ENCODE measurements around the gene MSI2.

DNA sequence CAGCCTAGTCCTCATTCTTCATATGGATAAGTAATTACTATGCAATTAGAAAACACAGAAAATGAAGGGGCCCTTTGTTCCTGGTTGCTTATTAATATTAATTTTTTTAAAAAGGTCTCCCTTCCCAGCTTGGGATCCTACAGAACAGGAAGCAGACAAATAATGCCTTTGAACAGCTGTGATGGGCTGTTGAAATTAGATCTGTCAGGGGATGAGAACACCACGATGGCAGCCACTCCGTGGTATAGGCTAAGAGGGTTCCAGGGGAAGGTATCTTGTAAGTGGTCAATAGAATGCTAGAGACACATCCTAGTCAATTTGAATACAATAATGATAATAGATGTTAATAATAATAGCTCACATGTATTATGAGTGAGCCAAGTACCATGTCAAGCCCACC lies 405.7 kb downstream of the MSI2 start:
- TF ChIP-seq, protein P1, sequence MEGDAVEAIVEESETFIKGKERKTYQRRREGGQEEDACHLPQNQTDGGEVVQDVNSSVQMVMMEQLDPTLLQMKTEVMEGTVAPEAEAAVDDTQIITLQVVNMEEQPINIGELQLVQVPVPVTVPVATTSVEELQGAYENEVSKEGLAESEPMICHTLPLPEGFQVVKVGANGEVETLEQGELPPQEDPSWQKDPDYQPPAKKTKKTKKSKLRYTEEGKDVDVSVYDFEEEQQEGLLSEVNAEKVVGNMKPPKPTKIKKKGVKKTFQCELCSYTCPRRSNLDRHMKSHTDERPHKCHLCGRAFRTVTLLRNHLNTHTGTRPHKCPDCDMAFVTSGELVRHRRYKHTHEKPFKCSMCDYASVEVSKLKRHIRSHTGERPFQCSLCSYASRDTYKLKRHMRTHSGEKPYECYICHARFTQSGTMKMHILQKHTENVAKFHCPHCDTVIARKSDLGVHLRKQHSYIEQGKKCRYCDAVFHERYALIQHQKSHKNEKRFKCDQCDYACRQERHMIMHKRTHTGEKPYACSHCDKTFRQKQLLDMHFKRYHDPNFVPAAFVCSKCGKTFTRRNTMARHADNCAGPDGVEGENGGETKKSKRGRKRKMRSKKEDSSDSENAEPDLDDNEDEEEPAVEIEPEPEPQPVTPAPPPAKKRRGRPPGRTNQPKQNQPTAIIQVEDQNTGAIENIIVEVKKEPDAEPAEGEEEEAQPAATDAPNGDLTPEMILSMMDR (IDR thresholded peaks at IDR 0.05), result no peak
- no peak for TF ChIP-seq EZH2 (IDR thresholded peaks at IDR 0.05; ENCODE audit: borderline replicate concordance, insufficient read depth, low read depth, low read length, poor library complexity, severe bottlenecking)

Measured in B cell (primary cell).